ENCODE measurements around the gene SERINC2.
"Not testable (repeated sequence)": the region's sequence is repeated elsewhere in the genome, so short reads cannot be mapped to it uniquely, and the experiment has no call there.

SERINC2 gene

GRCh38 chr1:31386576-31387243 lies 26.3 kb upstream of the SERINC2 start:
- not testable (repeated sequence) for DNase-seq

GRCh38 chr1:31387612-31388011 lies 25.4 kb upstream of the SERINC2 start:
- no peak for DNase-seq

DNA sequence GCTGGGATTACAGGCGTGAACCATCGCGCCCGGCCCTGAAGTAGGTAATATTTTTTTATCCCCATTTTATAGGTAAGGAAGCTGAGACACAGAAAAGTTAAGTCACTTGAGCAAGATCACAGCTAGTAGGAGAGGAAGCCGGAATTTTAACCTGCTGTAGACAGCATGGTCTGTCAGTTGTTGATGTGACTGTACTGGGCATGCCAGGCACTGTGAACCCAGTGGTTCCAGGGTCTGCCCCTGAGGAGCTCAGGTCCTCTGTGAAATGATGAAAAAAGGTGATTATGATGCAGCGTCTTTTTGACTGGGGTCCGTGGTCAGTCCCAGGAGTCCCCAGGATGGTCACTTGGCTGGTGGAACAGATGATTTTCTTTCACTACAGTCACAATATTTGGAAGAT lies 23.4 kb upstream of the SERINC2 start:
- no peak for DNase-seq

GRCh38 chr1:31390071-31390470 lies 22.9 kb upstream of the SERINC2 start:
- DNase-seq: no peak

- DNase-seq: no peak
These were observed 19.6 kb upstream of the SERINC2 start for GRCh38 chr1:31393463-31393862.

DNA sequence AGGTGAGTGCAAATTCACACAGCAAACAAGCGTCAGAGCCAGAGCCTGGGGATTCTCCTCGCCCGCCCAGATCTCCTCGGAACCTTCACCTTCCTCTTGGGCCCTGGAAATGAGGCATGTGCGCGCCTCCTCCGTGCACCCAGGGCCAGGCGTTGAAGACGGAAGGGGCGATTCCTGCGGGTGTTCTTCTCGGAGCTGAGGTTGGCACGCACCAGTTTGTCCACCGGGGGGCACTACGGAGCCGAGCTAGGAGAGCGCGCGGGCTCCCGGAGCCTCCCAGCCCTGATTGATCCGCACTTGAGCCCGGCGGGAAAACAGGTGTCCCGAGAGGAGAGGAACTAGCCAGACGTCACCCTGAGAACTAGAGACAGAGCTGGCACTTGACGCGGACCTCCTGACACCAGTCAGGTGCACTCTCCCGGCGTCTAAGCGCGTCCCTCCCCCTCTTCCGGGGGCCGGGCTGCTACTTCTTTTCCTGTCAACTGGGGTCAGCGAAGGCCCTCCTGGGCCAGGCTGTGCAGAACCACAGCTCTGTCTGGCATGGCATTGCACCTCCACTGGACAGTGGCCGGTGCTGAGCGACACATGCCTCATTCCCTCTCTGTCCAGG lies 18.3 kb upstream of the SERINC2 start:
- DNase-seq: peak; percentile 76

DNA sequence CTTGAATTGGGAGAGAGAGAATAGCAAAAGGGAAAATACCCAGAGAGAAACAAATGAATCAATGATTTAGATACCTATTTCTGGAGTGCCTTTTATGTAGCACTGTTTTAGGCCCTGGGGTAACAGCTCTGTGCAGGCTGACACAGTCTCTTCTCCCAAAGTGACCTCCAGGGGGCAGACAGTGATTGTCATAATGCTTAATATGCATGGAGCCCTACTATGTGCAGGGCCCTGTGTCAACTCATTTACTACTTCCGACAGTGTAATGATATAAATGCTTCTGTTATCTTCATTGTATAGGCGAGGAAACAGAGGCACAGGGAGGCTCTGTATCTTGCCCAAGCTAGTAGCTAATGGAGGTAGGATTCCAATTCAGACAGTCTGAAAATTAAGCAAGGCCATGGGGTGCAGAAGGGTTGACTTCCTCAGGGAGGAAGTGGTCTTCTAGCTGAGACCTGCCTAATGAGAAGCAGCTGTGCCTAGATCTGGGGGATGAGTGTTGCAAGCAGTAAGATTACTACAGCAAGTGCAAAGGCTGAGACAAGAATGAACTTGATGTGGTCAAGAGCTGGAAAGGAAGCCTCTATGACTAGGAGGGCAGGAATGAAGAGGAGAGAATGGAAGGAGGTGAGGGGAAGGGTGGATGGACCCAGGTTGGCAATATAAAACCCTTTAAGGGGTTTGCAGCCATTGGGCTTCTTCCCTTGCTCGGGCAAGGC lies 16.2 kb upstream of the SERINC2 start:
- DNase-seq: no peak

DNA sequence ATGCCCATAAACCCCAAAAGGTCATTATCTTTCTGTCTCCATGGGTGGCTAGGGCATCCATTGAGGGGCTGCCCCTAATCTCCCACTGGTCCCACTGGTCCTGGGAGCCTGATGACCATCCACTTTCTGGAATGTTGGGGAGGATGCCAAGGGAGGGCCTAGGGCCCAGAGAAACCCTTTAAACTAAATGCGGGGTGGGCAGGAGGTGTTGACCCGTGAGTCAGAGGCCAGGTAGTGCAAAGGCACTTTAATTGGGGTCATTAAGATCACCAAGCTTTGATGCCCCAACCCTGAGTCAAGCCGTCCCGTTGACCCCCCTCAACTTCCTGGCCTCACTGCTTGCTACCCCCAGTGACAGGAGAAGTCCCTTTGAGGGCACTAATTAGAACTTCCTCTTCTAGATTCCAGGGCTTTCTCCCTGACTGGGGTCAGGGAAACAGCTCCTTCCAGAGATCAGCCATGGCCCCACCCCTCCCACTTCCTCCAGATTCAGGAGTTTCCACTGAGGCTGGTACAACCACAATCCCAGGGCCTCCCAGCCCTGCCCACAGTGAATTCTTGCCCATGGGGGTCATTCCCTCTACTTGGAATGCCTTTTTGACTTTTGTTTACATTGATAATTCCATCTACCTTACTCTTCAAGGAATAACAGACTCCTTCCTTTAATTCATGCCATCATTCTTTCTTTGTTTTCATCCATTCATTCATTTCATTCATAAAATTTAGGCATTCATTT lies 15.5 kb upstream of the SERINC2 start:
- no peak for DNase-seq

- DNase-seq: no peak
These were observed 14.8 kb upstream of the SERINC2 start for GRCh38 chr1:31398246-31398645.

DNA sequence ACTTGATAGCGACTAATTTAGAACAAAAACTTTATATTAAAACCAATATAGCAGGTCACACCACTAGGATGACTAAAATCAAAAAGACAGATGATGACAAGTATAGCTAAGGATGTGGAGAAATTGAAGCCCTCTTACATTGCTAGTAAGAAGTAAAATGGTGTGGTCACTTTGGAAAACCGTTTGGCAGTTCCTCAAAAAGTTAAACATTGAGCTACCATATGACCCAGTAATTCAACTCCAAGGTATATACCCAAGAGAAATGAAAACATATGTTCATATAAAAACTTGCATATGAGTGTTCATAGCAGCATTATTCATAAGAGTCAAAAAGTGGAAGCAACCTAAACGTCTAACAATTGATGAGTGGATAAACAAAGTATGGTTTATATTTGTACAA lies 13.0 kb upstream of the SERINC2 start:
- no peak for DNase-seq

- no peak for DNase-seq
These were observed 12.6 kb upstream of the SERINC2 start for GRCh38 chr1:31400393-31400792.

DNA sequence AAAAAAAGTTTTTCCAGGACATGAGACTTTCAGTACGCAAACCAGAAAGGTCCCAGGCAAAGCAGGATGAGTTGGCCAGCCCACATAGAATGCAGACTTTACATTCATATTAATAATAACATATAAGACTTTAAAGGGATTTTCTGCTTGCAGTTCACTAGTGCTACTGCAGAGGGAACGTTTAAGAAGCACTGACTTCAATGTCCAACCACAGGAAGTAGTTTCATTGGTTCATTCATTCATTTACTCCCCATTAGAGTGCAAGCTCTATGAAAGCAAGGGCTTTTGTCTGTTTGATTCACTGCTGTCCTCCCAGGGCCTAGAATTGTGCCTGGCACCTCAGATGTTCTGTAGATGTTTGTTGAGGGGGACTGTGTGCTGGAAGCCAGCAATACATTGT lies 11.8 kb upstream of the SERINC2 start:
- no peak for DNase-seq

DNA sequence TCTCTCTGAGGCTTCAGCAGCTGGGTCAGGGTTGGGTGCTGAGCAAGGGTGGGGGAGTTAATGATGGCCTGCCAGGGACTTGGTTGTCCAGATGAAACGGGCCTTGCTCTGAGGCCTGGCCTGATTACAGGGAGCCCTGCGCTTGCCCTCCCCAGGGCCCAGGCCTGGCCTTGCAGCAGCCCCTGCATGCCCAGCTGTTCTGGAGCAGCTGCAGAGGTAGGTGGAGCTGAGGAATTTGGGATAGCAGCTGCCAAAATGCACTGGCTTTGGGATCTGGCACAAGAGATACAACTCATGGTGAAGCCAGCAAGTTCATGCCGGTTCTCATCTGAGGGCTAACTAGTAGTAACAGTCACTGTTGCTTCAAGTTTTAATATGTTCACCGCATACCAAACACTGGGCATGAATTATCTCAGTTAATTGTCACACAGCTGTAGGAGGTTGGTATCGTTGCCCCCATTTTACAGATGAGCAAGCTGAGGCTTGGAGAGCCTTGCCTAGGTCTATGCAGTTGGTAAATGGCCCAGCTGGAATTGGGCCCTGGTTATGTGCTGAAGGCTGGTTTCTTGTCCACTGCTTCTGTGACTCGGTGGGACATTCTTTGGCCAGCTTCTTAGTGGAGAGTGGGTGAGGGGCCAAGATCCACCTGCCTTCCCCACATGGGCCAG lies 7.3 kb upstream of the SERINC2 start:
- no peak for DNase-seq

DNA sequence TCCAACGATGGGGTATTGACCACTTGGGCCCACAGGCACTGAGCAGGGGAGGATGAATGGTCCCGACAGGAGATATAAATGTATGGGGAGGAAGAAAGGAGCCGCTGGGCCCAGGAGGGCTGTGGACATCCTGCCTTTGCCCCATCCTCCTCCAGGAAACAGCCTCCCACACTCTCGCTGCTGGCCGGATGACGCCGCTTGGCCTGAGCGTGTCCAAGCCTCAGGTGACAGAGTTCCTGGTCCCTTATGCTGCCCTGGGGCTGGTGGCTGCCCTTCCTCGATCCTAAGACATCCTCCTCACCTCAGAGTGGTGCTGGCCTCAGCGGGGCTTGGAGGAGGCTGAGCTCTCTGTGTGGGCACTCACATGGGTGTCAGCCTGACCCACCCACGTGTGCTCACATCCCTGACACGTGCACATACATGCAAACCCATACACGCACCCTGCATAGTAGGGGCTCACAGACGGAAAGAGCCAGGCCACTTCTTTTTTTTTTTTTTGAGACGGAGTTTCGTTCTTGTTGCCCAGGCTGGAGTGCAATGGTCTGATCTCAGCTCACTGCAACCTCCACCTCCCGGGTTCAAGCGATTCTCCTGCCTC lies 5.9 kb upstream of the SERINC2 start:
- DNase-seq: no peak

DNA sequence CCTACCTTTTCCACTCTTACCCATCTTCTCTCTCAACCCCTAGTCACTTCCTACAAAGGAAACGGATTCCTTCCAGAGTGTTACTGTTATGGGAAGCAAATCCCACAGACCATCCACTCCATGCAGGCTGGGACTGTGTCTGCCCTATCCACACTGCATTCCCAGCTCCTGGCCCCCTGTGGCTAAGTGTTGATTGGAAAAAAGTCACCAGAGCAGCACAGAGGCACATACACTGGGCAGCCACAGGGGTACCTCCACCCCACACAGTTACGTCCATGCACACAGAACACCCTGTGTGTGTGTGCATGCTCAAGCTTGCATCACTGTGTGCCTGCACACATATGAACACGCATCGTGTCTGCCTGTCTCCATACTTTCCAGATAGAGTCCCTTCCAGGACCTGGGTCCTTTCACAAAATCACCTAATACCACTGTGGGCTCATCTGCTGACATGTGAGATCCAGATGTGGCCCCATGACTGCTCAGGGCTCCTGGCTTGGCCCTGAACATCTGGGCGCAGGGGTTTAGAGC lies 4.2 kb upstream of the SERINC2 start:
- no peak for DNase-seq

- no peak for DNase-seq
These were observed 2.8 kb upstream of the SERINC2 start for GRCh38 chr1:31409946-31410858.

DNA sequence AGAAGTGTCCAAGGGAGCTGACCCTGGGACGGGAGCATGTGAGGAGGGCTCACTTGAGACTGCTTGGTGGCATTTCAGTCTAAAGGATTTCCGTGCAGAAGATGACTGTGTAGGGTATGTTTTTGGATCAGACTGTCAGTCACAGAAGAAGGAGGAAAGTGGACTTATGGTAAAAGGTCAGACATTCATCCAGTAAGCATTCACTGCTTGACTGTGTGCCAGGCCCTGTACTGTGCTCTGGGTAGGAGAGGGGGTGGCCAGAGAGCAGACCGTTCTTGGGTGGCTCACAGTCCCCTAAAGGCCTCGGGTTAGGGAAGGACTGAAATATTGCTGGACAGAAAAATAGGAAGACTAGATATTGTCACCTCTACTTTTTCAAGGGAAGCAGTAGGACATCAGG lies 2.1 kb upstream of the SERINC2 start:
- no peak for DNase-seq

DNA sequence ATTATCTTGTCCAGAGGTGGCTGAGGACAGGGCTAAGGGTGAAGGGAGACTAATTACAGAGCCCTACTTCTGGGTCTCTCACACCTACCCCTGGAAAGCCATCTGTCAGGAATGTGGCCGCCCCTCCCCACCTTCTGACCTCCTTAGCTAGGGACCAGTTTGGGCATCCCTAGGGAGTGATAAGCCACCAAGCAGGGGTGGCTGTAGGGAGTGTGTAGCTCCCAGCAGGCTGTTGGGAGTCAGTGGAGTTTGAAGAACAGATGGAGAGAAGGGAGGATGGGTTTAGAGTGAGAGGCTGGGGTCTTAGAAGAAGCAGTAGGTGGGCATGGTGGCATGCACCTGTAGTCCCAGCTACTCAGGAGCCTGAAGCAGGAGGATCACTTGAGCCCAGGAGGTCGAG lies 808 bp upstream of the SERINC2 start:
- DNase-seq: no peak

- DNase-seq: peak; percentile 14
These were observed 490 bp downstream of the SERINC2 start for GRCh38 chr1:31413405-31414001.

- DNase-seq: no peak
These were observed 2.0 kb downstream of the SERINC2 start for GRCh38 chr1:31414980-31415370.

GRCh38 chr1:31415658-31416057 lies 2.6 kb downstream of the SERINC2 start:
- no peak for DNase-seq
